Astrocyte (in vitro differentiated cells and primary cell): Measurements from ENCODE around the gene C22orf39.

Experiments
- EZH2 ChIP-seq: IDR thresholded peaks from 2 replicates; pipeline ENCODE4 v1.6.1; 2012; ENCODE audit warnings: mild to moderate bottlenecking, low read length, inconsistent platforms; ENCODE audit not compliant: insufficient read depth
- TF ChIP-seq, protein P1 (sequence below): IDR thresholded peaks from 2 replicates; pipeline ENCODE4 v1.5.1; 2011; ENCODE audit warnings: low read depth, mild to moderate bottlenecking, inconsistent platforms, low read length, moderate library complexity; ENCODE audit not compliant: insufficient read depth

GRCh38 chr22:19406281-19406811 lies 41.2 kb downstream of the C22orf39 start:
- no peak for TF ChIP-seq EZH2
- TF ChIP-seq, protein P1, sequence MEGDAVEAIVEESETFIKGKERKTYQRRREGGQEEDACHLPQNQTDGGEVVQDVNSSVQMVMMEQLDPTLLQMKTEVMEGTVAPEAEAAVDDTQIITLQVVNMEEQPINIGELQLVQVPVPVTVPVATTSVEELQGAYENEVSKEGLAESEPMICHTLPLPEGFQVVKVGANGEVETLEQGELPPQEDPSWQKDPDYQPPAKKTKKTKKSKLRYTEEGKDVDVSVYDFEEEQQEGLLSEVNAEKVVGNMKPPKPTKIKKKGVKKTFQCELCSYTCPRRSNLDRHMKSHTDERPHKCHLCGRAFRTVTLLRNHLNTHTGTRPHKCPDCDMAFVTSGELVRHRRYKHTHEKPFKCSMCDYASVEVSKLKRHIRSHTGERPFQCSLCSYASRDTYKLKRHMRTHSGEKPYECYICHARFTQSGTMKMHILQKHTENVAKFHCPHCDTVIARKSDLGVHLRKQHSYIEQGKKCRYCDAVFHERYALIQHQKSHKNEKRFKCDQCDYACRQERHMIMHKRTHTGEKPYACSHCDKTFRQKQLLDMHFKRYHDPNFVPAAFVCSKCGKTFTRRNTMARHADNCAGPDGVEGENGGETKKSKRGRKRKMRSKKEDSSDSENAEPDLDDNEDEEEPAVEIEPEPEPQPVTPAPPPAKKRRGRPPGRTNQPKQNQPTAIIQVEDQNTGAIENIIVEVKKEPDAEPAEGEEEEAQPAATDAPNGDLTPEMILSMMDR, result no peak
